Parathyroid adenoma (tissue), 2 donors: Measurements from ENCODE around the gene ZGPAT.

Experiments
- H2AFZ ChIP-seq: fragments of 300-600 bp; sonication (generic); one replicate; pipeline ENCODE4 v1.7.0; 2017; ENCODE audit warnings: antibody characterized with exemption, mild to moderate bottlenecking
- H3K27ac ChIP-seq: fragments of 300-600 bp; sonication (generic); one replicate; pipeline ENCODE4 v1.7.0; 2017
- H3K27me3 ChIP-seq: fragments of 300-600 bp; sonication (generic); one replicate; pipeline ENCODE4 v1.7.0; 2017; ENCODE audit warnings: low read length; ENCODE audit not compliant: control insufficient read depth, insufficient read depth
- H3K36me3 ChIP-seq: fragments of 300-600 bp; sonication (generic); one replicate; pipeline ENCODE4 v1.7.0; 2017; ENCODE audit warnings: low read length; ENCODE audit not compliant: control insufficient read depth, insufficient read depth
- H3K4me1 ChIP-seq: fragments of 300-600 bp; sonication (generic); one replicate; pipeline ENCODE4 v1.7.0; 2017; ENCODE audit warnings: control low read depth
- H3K4me2 ChIP-seq: fragments of 300-600 bp; sonication (generic); one replicate; pipeline ENCODE4 v1.7.0; 2017; ENCODE audit warnings: low read length
- H3K4me3 ChIP-seq: fragments of 300-600 bp; sonication (generic); one replicate; pipeline ENCODE4 v1.7.0; 2017; ENCODE audit warnings: low read depth, low read length
- H3K79me2 ChIP-seq: fragments of 300-600 bp; sonication (generic); one replicate; pipeline ENCODE4 v1.7.0; 2017; ENCODE audit warnings: control low read depth
- H3K9ac ChIP-seq: fragments of 300-600 bp; sonication (generic); one replicate; pipeline ENCODE4 v1.7.0; 2017; ENCODE audit warnings: mild to moderate bottlenecking
- H3K9me3 ChIP-seq: fragments of 300-600 bp; sonication (generic); one replicate; pipeline ENCODE4 v1.7.0; 2017; ENCODE audit warnings: low read length; ENCODE audit not compliant: control insufficient read depth
- TF ChIP-seq, protein P1 (sequence below): fragments of 300-600 bp; sonication (generic); IDR thresholded peaks from one replicate; pipeline ENCODE4 v1.7.0; 2017; ENCODE audit warnings: antibody characterized with exemption, mild to moderate bottlenecking
- donor health status: primary hyperparathyroidism.

ZGPAT gene

DNA sequence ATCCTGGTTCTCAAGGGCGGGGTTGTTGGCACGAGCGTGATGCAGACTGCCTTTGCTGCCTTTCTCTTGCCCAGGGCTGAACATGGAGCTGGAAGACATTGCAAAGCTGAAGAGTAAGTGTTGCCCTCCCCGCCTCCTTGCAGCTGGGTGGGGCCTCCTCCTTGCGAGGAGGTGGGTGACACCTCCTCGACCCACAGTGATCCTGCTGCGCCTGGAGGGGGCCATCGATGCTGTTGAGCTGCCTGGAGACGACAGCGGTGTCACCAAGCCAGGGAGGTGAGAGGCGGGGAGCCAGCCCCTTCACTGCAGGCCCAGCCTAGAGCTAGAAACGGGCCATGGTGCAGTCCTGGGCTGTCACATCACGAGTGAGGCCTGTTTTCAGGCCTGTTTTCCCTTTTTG lies 29.8 kb upstream of the ZGPAT start:
- H3K4me2 ChIP-seq, result no peak overlapping the region
- no peaks in the 10 kb centered on the region for H3K9me3 ChIP-seq
- H3K79me2 ChIP-seq, result no peaks in the 10 kb centered on the region
- TF ChIP-seq, protein P1, sequence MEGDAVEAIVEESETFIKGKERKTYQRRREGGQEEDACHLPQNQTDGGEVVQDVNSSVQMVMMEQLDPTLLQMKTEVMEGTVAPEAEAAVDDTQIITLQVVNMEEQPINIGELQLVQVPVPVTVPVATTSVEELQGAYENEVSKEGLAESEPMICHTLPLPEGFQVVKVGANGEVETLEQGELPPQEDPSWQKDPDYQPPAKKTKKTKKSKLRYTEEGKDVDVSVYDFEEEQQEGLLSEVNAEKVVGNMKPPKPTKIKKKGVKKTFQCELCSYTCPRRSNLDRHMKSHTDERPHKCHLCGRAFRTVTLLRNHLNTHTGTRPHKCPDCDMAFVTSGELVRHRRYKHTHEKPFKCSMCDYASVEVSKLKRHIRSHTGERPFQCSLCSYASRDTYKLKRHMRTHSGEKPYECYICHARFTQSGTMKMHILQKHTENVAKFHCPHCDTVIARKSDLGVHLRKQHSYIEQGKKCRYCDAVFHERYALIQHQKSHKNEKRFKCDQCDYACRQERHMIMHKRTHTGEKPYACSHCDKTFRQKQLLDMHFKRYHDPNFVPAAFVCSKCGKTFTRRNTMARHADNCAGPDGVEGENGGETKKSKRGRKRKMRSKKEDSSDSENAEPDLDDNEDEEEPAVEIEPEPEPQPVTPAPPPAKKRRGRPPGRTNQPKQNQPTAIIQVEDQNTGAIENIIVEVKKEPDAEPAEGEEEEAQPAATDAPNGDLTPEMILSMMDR, result no peak
- H2AFZ ChIP-seq, result no peak overlapping the region
- no peaks in the 10 kb centered on the region for H3K36me3 ChIP-seq
- H3K27ac ChIP-seq, result no peak overlapping the region
- H3K4me3 ChIP-seq, result no peak overlapping the region
- H3K27me3 ChIP-seq, result no peaks in the 10 kb centered on the region
- H3K4me1 ChIP-seq, result no peaks in the 10 kb centered on the region
- H3K9ac ChIP-seq, result no peak overlapping the region

DNA sequence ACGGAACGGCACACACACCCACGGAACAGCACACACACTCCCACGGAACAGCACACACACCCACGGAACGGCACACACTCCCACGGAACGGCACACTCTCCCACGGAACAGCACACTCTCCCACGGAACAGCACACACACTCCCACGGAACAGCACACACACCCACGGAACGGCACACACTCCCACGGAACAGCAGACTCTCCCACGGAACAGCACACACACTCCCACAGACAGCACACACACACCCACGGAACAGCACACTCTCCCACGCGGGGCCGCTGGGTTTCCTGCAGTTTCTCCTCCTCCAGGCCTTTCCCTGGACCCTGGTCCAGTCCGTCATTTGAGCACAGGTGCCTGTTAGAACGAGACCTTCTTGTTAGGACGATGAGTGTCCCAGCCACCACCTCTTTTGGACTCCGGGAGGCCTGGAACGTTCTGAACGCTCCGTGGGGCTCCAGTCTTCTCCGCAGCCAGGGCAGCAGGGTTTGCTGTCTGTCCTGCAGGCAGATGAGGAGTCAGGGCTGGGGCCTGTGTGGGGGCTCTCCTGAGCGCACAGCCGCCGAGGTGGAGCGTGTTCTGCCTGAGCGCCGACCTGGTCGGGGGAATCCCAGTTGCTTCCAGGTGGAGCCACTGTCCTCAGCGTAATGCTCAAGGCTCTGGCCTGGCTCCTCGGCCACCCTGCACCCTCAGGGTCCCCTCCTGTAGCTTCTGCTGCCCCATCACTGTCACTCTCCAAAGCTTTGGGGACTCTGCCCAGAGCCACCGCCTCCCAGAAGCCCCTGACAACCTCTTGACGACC lies 29.0 kb upstream of the ZGPAT start:
- Histone ChIP-seq H3K4me3 (no peak overlapping the region), H3K79me2 (no peaks in the 10 kb centered on the region), H3K4me2 (no peak overlapping the region)

DNA sequence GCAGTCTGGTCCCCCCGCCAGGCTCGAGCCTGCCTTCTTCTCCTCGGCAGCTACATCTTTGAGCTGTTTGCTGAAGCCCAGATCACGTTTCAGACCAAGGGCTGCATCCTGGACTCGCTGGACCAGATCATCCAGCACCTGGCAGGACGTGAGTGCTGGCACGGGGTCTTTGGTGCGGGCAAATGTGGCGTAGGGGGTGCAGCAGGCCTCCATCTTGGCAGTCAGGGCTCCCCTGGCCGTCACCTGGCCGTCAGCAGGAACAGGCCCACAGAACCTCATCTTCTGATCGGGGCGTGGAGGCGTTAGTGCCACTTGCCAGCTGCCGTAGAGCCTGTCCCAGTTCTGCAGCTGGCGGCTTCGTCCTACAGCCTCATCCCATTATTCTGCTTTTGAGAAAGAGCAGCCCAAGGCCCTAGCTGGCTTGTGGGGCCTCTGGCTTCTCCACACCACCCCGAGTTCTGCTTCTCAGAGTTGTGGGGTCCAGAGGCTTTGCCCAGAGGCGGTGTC lies 28.0 kb upstream of the ZGPAT start:
- Histone ChIP-seq H2AFZ (no peak overlapping the region), H3K4me3 (no peak overlapping the region), H3K36me3 (no peaks in the 10 kb centered on the region), H3K4me2 (no peak overlapping the region), H3K9ac (no peak overlapping the region), H3K27ac (no peak overlapping the region), H3K27me3 (no peaks in the 10 kb centered on the region), H3K9me3 (no peaks in the 10 kb centered on the region), H3K79me2 (no peaks in the 10 kb centered on the region), H3K4me1 (no peaks in the 10 kb centered on the region)
- TF ChIP-seq, protein P1, result no peak

More for the DNA sequence above, 29.0 kb upstream of the ZGPAT start:
- TF ChIP-seq, protein P1, result no peak
- Histone ChIP-seq H3K9me3 (no peaks in the 10 kb centered on the region), H3K27me3 (no peaks in the 10 kb centered on the region), H3K27ac (no peak overlapping the region), H3K4me1 (no peaks in the 10 kb centered on the region), H3K9ac (no peak overlapping the region), H3K36me3 (no peaks in the 10 kb centered on the region), H2AFZ (no peak overlapping the region)

DNA sequence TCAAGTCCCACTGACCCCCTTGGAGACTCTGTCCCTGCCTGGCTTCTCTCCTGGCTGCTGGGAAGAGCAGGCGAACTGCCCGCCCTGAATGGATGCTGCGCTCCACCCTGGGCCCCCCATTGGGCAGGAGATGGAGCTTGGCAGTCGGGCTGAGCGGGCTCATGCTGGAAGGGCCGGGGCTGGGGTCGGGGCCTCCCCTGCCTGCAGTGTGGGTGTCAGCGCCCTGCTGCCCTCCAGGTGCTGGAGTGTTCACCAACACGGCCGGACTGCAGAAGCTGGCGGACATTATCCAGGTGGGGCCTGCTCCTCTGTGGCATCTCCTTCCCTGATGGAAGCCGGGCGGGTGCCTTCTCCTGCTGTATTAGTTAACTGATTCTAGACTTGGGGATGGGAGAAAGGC lies 27.4 kb upstream of the ZGPAT start:
- TF ChIP-seq, protein P1, result no peak
- Histone ChIP-seq H3K4me2 (no peak overlapping the region), H3K9ac (no peak overlapping the region), H3K4me3 (no peak overlapping the region), H2AFZ (no peak overlapping the region), H3K27ac (no peak overlapping the region), H3K4me1 (no peaks in the 10 kb centered on the region), H3K79me2 (no peaks in the 10 kb centered on the region), H3K9me3 (no peaks in the 10 kb centered on the region), H3K36me3 (no peaks in the 10 kb centered on the region), H3K27me3 (no peaks in the 10 kb centered on the region)
